OCI-LY3 (cell line): Measurements from ENCODE around the gene UBASH3A.

Experiments used
- H2AFZ ChIP-seq: fragments of 200-600, 300-600 bp; shearing (Covaris generic); 2 replicates; pipeline ENCODE4 v1.6.0; 2014; ENCODE audit warnings: antibody characterized with exemption, low read depth, low read length
- H3K27ac ChIP-seq: fragments of 200-600, 300-600 bp; sonication (generic); 2 replicates; pipeline ENCODE4 v1.5.1; 2014; ENCODE audit warnings: mild to moderate bottlenecking, low read length, moderate library complexity, mixed read lengths
- H3K27me3 ChIP-seq: fragments of 200-600, 300-600 bp; sonication (generic); 2 replicates; pipeline ENCODE4 v1.6.1; 2014; ENCODE audit warnings: low read depth, low read length, mixed read lengths
- H3K36me3 ChIP-seq: fragments of 200-600, 300-600 bp; sonication (generic); replicated peaks from 2 replicates; pipeline ENCODE3; 2014; ENCODE audit warnings: low read depth, low read length, mixed read lengths
- H3K4me1 ChIP-seq: fragments of 300-600, 200-600 bp; sonication (generic); 2 replicates; pipeline ENCODE4 v1.6.1; 2014; ENCODE audit warnings: low read length, mixed read lengths
- H3K4me2 ChIP-seq: fragments of 200-600, 300-600 bp; sonication (generic); 2 replicates; pipeline ENCODE4 v1.6.1; 2014; ENCODE audit warnings: low read length, mixed read lengths
- H3K4me3 ChIP-seq: fragments of 300-600, 200-600 bp; sonication (generic); 2 replicates; pipeline ENCODE4 v1.5.1; 2014; ENCODE audit warnings: antibody characterized with exemption, mild to moderate bottlenecking, low read length, moderate library complexity
- H3K79me2 ChIP-seq: fragments of 300-600, 200-600 bp; shearing (Covaris generic); 2 replicates; pipeline ENCODE4 v1.6.1; 2014; ENCODE audit warnings: mild to moderate bottlenecking, low read length, mixed read lengths
- H3K9ac ChIP-seq: fragments of 300-600, 200-600 bp; shearing (Covaris generic); 2 replicates; pipeline ENCODE4 v1.6.0; 2014; ENCODE audit warnings: mild to moderate bottlenecking, low read length, moderate library complexity
- H3K9me3 ChIP-seq: fragments of 200-600, 300-600 bp; shearing (Covaris generic); 2 replicates; pipeline ENCODE4 v1.6.1; 2014; ENCODE audit warnings: low read length, mixed read lengths; ENCODE audit not compliant: insufficient read depth
- H4K20me1 ChIP-seq: fragments of 200-600, 300-600 bp; sonication (generic); 2 replicates; pipeline ENCODE4 v1.6.1; 2016; ENCODE audit warnings: low read length, mixed read lengths; ENCODE audit not compliant: insufficient read depth
- CTCF ChIP-seq: fragments of 200-600, 300-600 bp; sonication (generic); IDR thresholded peaks from 2 replicates; pipeline ENCODE4 v1.5.1; 2014; ENCODE audit warnings: antibody characterized with exemption, low read length, low read depth
- EZH2phosphoT487 ChIP-seq: fragments of 200-600 bp; shearing (Covaris generic); IDR thresholded peaks from 2 replicates; pipeline ENCODE4 v1.6.1; 2018; ENCODE audit warnings: antibody characterized with exemption, mixed run types, low read depth

The UBASH3A gene

GRCh38 chr21:42370894-42371654 lies 32.6 kb upstream of the UBASH3A start:
- H3K4me2 ChIP-seq: no peak overlapping the region
- H3K79me2 ChIP-seq: no peaks in the 10 kb centered on the region
- TF ChIP-seq CTCF (no peak), EZH2phosphoT487 (no peak)
- H3K27ac ChIP-seq: no peak overlapping the region
- H3K4me1 ChIP-seq: no peaks in the 10 kb centered on the region
- no peak overlapping the region for H3K9ac ChIP-seq
- H3K4me3 ChIP-seq: no peak overlapping the region
- no peaks in the 10 kb centered on the region for H3K9me3 ChIP-seq
- H4K20me1 ChIP-seq: no peaks in the 10 kb centered on the region
- no peak overlapping the region for H2AFZ ChIP-seq
- no peaks in the 10 kb centered on the region for H3K27me3 ChIP-seq
- H3K36me3 ChIP-seq: no peaks in the 10 kb centered on the region

- Histone ChIP-seq H4K20me1 (no peaks in the 10 kb centered on the region), H3K27me3 (no peaks in the 10 kb centered on the region)
- TF ChIP-seq EZH2phosphoT487: no peak
- TF ChIP-seq CTCF: no peak
These were observed 30.4 kb upstream of the UBASH3A start for GRCh38 chr21:42373196-42373907.

GRCh38 chr21:42373908-42374455 lies 29.7 kb upstream of the UBASH3A start:
- Histone ChIP-seq H2AFZ (no peak overlapping the region), H3K4me1 (no peaks in the 10 kb centered on the region), H3K27ac (no peak overlapping the region), H3K9me3 (no peaks in the 10 kb centered on the region), H4K20me1 (no peaks in the 10 kb centered on the region), H3K9ac (no peak overlapping the region), H3K4me2 (no peak overlapping the region), H3K36me3 (no peaks in the 10 kb centered on the region), H3K79me2 (no peaks in the 10 kb centered on the region), H3K27me3 (no peaks in the 10 kb centered on the region), H3K4me3 (no peak overlapping the region)
- TF ChIP-seq CTCF (no peak), EZH2phosphoT487 (no peak)

More at GRCh38 chr21:42373196-42373907, 30.4 kb upstream of the UBASH3A start:
- Histone ChIP-seq H3K4me2 (no peak overlapping the region), H3K4me1 (no peaks in the 10 kb centered on the region), H3K79me2 (no peaks in the 10 kb centered on the region), H3K4me3 (no peak overlapping the region), H3K9ac (no peak overlapping the region), H2AFZ (no peak overlapping the region), H3K27ac (no peak overlapping the region), H3K9me3 (no peaks in the 10 kb centered on the region), H3K36me3 (no peaks in the 10 kb centered on the region)

- Histone ChIP-seq H2AFZ (no peak overlapping the region), H3K4me2 (no peak overlapping the region), H3K4me3 (no peak overlapping the region), H3K79me2 (no peaks in the 10 kb centered on the region), H4K20me1 (no peaks in the 10 kb centered on the region), H3K27me3 (no peaks in the 10 kb centered on the region), H3K36me3 (no peaks in the 10 kb centered on the region), H3K4me1 (no peaks in the 10 kb centered on the region), H3K9ac (no peak overlapping the region), H3K9me3 (no peaks in the 10 kb centered on the region), H3K27ac (no peak overlapping the region)
- no peak for TF ChIP-seq EZH2phosphoT487
- no peak for TF ChIP-seq CTCF
These were observed 29.2 kb upstream of the UBASH3A start for GRCh38 chr21:42374457-42374856.
